Left lung (tissue), 10 donors: ENCODE results near the gene RPS6KA4. TPM values are rescaled to one million over a fixed set of nuclear protein-coding genes. Genes with fewer than 3 reads are reported as not detected.

Experiments
- ATAC-seq: fragments of 200-7000 bp; cut with Tn5 transposase; one replicate; pipeline ENCODE4 v1.9.1; 2020; ENCODE audit warnings: moderate library complexity
- DNase-seq, 4 donors: peaks; one replicate each; pipeline ENCODE4 v3.0.0-alpha.2; 2013 to 2020
- H3K27ac ChIP-seq, 2 donors: fragments of 200-600 bp; sonication (generic) in 1 of 2; one replicate each; pipeline versions ENCODE4 v1.5.0 to v1.8.0; 2020 to 2021
- H3K27me3 ChIP-seq, 2 donors: fragments of 200-600 bp; sonication (generic) in 1 of 2; one replicate each; pipeline versions ENCODE4 v1.5.0 to v1.8.0; 2020 to 2021
- H3K36me3 ChIP-seq, 2 donors: fragments of 200-600 bp; sonication (generic) in 1 of 2; one replicate each; pipeline versions ENCODE4 v1.5.0 to v1.8.0; 2020 to 2021
- H3K4me1 ChIP-seq, 2 donors: fragments of 200-600 bp; one replicate each; pipeline ENCODE4 v1.8.0; 2021
- H3K4me3 ChIP-seq, 2 donors: fragments of 200-600 bp; sonication (generic) in 1 of 2; one replicate each; pipeline versions ENCODE4 v1.5.0 to v1.8.0; 2020 to 2021; ENCODE audit warnings: mild to moderate bottlenecking in 1 of 2
- H3K9me3 ChIP-seq, 2 donors: fragments of 200-600 bp; sonication (generic) in 1 of 2; one replicate each; pipeline versions ENCODE4 v1.5.0 to v1.8.0; 2020 to 2021
- CTCF ChIP-seq, 2 donors: fragments of 200-600 bp; sonication (generic) in 1 of 2; IDR thresholded peaks; one replicate each; pipeline versions ENCODE4 v1.5.0 to v1.8.0; 2021; ENCODE audit warnings: antibody characterized with exemption in 2 of 2
- intact Hi-C, 2 donors: fragments of 100-400 bp; cut with DNase I; formaldehyde crosslinking; loops; one replicate each; pipeline versions ENCODE4 v1.11.2 to v1.14.2; 2022
- polyA plus RNA-seq, 6 donors: library from polyadenylated mRNA; unstranded; fragments of 120-200 nt; gene quantifications; one replicate each; pipeline ENCODE4 v1.2.1, GENCODE V29; 2013; ENCODE audit not compliant: insufficient read length in 6 of 6
- total RNA-seq, 2 donors: library from RNA; stranded (reverse); fragmentation: NEBNext Ultra II Directional; extraction: Animal tissue kit (Norgen Biotek cat#: 25700); gene quantifications; one replicate each; pipeline ENCODE4 v1.2.1, GENCODE V29; 2021
- donor health status: DM: no; HTN: yes; CAD: no.
- donor health status: DM: no; HTN: no; CAD: no.

Gene RPS6KA4
- total and polyA plus RNA-seq, 8 donors, result 10.6 to 57.6 (median 14.1) TPM

- Histone ChIP-seq H3K27ac (no peak overlapping the region), H3K36me3 (peaks cover 0 to 63% of the 10 kb centered on the region in 2 donors), H3K4me3 (no peak overlapping the region), H3K4me1 (peaks cover 5 to 23% of the 10 kb centered on the region in 2 donors), H3K27me3 (no peaks in the 10 kb centered on the region), H3K9me3 (no peaks in the 10 kb centered on the region)
- DNase-seq, result peak in 1 of 4 donors; percentile 76
- TF ChIP-seq CTCF (IDR thresholded peaks at IDR 0.05), result no peak
- no peak for ATAC-seq
- intact Hi-C loops, result no loop called here
These were observed 5.8 kb upstream of the RPS6KA4 start for GRCh38 chr11:64352995-64353714.

- H3K9me3 ChIP-seq, result no peaks in the 10 kb centered on the region
- peaks cover 0 to 60% of the 10 kb centered on the region in 2 donors for H3K36me3 ChIP-seq
- H3K4me1 ChIP-seq, result peaks cover 10 to 30% of the 10 kb centered on the region in 2 donors
- DNase-seq (peak in 1 of 4 donors; percentile 65), ATAC-seq (no peak)
- H3K4me3 ChIP-seq, result no peak overlapping the region
- TF ChIP-seq CTCF (IDR thresholded peaks at IDR 0.05), result no peak
- no peaks in the 10 kb centered on the region for H3K27me3 ChIP-seq
- intact Hi-C loops, result no loop called here
- no peak overlapping the region for H3K27ac ChIP-seq
These were observed 5.1 kb upstream of the RPS6KA4 start for GRCh38 chr11:64353715-64354506.

GRCh38 chr11:64355078-64355940, 3.7 kb upstream of the RPS6KA4 start:
- intact Hi-C loops, result no loop called here
- Histone ChIP-seq H3K36me3 (peaks cover 0 to 47% of the 10 kb centered on the region in 2 donors), H3K4me1 (peaks cover 17 to 42% of the 10 kb centered on the region in 2 donors), H3K27ac (peak overlapping the region; percentile 44 to 60), H3K4me3 (peak overlapping the region; percentile 5 to 33), H3K27me3 (no peaks in the 10 kb centered on the region), H3K9me3 (no peaks in the 10 kb centered on the region)
- DNase-seq (peak; percentile 49 to 91 (median 76)), ATAC-seq (peak; percentile 70)
- TF ChIP-seq CTCF (IDR thresholded peaks at IDR 0.05), result peak; percentile 52 to 68

- Histone ChIP-seq H3K4me1 (peaks cover 19 to 50% of the 10 kb centered on the region in 2 donors), H3K4me3 (no peak overlapping the region), H3K9me3 (no peaks in the 10 kb centered on the region), H3K36me3 (peaks cover 0 to 51% of the 10 kb centered on the region in 2 donors), H3K27ac (no peak overlapping the region), H3K27me3 (no peaks in the 10 kb centered on the region)
- ATAC-seq (no peak), DNase-seq (peak in 1 of 4 donors; percentile 76)
- intact Hi-C loops, result no loop called here
- no peak for TF ChIP-seq CTCF (IDR thresholded peaks at IDR 0.05)
These were observed 2.2 kb upstream of the RPS6KA4 start for GRCh38 chr11:64356498-64357411.
